ENCODE results near the gene CAMK1D. TPM values are rescaled to one million over a fixed set of nuclear protein-coding genes. Genes with fewer than 3 reads are reported as not detected.
"Not testable (repeated sequence)": the region's sequence is repeated elsewhere in the genome, so short reads cannot be mapped to it uniquely, and the experiment has no call there.

CAMK1D gene
- total and polyA plus RNA-seq, 11 donors: 1.4 to 16.0 (median 2.5) TPM

DNA sequence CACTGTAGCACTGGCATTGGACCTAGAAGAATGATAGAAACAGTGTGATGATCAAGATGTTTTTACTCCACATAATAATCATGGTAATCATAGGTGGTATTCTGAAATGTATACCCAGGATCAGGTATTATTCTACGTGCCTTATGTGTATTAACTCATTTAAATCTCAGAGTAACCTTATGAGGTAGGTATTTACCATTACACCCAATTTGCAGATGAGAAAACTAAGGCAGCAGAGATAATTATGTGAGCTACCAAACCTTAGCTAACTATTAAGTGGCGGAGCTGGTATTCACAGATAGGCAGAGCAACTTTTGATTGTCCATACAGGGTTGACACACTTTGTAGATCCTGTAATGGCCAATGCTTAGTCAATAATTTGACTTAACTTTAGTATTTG, 2.5 kb downstream of the CAMK1D start:
- intact Hi-C loops (cut with DNase I): loop anchor here in 1 of 10 donors (5.0 kb wide), 1 partner anchor 355 kb away; no protein-coding TSS in a partner anchor
- TF ChIP-seq, protein P1, sequence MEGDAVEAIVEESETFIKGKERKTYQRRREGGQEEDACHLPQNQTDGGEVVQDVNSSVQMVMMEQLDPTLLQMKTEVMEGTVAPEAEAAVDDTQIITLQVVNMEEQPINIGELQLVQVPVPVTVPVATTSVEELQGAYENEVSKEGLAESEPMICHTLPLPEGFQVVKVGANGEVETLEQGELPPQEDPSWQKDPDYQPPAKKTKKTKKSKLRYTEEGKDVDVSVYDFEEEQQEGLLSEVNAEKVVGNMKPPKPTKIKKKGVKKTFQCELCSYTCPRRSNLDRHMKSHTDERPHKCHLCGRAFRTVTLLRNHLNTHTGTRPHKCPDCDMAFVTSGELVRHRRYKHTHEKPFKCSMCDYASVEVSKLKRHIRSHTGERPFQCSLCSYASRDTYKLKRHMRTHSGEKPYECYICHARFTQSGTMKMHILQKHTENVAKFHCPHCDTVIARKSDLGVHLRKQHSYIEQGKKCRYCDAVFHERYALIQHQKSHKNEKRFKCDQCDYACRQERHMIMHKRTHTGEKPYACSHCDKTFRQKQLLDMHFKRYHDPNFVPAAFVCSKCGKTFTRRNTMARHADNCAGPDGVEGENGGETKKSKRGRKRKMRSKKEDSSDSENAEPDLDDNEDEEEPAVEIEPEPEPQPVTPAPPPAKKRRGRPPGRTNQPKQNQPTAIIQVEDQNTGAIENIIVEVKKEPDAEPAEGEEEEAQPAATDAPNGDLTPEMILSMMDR (IDR thresholded peaks at IDR 0.05): no peak
- TF ChIP-seq POLR2A (IDR thresholded peaks at IDR 0.05): no peak
- ATAC-seq: no peak
- no peaks in the 10 kb centered on the region for H3K9me3 ChIP-seq
- H3K4me3 ChIP-seq: no peak overlapping the region
- no peaks in the 10 kb centered on the region for H3K36me3 ChIP-seq
- peaks cover 0 to 7% (median 0%) of the 10 kb centered on the region in 9 donors for H3K27me3 ChIP-seq
- H3K4me1 ChIP-seq: peaks cover 0 to 34% (median 14%) of the 10 kb centered on the region in 12 donors
- WGBS, 4 donors: 52 to 97% (median 82%) methylated on average over 2 of the region's 2 CpGs
- no peak for DNase-seq
- H3K27ac ChIP-seq: no peak overlapping the region

DNA sequence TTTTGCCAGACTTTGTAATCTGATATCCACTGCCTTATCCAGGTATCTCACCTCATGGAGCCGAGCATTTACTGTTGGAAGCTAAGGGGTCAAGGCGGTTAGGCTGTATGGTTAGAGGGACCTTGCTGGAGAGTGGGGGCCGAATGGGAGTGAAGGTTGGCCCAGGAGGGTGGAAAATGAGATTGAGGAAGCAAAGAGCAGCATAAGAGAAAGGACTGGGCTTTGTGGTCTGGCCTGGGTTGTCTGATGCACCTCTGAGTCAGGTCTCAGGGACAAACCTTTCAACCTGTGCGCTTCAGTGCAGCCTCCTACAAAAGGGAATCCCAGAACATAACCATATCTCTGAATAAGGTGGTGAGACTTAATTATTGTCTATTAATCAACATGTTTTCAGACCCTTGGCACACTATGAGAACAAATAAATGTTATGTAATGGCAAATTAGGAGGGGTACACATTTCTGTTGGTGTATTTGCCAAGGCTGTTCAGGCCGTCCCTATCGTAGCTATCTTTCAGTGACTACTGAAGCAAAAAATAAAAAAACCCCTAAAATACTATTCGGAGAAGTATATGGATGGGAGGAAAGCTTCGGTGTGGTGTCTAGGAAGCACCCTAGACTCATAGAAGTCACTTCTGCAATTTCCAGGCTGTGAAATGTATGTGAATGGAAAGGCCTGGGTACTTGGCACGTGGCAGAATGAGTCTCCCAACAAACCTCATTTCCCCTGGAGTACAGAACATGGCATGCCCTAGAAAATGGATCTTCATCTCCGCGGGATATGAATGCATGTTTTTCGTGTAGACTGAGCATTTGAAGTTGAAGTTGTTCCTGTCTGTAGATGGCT, 4.3 kb downstream of the CAMK1D start:
- WGBS, 4 donors: 91 to 93% (median 92%) methylated on average over 12 of the region's 12 CpGs
- no peak for ATAC-seq

DNA sequence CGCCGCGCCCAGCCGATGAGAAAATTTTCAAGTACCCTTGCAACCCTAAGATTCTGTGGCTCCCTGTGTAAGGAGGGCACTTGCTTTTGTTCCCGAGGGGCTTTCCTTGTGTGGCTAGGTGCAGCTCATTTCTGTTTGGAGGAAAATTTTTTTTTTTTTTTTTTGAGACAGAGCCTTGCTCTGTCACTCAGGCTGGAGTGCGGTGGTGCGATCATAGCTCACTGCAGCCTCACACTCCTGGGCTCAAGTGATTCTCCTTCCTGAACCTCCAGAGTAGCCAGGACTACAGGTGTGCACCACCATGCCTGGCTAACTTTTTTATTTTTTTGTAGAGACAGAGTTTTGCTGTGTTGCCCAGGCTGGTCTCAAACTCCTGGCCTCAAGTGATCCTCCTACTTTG, 5.3 kb downstream of the CAMK1D start:
- intact Hi-C loops (cut with DNase I): loop anchor here in 1 of 10 donors (5.0 kb wide), 1 partner anchor 353 kb away; no protein-coding TSS in a partner anchor
- H3K27me3 ChIP-seq, DNase-seq, H3K36me3 ChIP-seq, ATAC-seq, H3K9me3 ChIP-seq, H3K27ac ChIP-seq, H3K4me3 ChIP-seq: not testable (repeated sequence)
- 80 to 98% (median 94%) methylated on average over 7 of the region's 7 CpGs for WGBS, 4 donors
- peaks cover 0 to 25% (median 12%) of the 10 kb centered on the region in 12 donors for H3K4me1 ChIP-seq

More for the DNA sequence above, 4.3 kb downstream of the CAMK1D start:
- no peak overlapping the region for H3K27ac ChIP-seq
- intact Hi-C loops (cut with DNase I): loop anchor here in 1 of 10 donors (5.0 kb wide), 1 partner anchor 354 kb away; no protein-coding TSS in a partner anchor
- no peaks in the 10 kb centered on the region for H3K9me3 ChIP-seq
- H3K4me1 ChIP-seq: peaks cover 0 to 23% (median 11%) of the 10 kb centered on the region in 12 donors
- DNase-seq: no peak
- peaks cover 0 to 7% (median 0%) of the 10 kb centered on the region in 9 donors for H3K27me3 ChIP-seq
- H3K4me3 ChIP-seq: no peak overlapping the region
- TF ChIP-seq, protein P1 (IDR thresholded peaks at IDR 0.05): no peak
- TF ChIP-seq POLR2A (IDR thresholded peaks at IDR 0.05): no peak
- no peaks in the 10 kb centered on the region for H3K36me3 ChIP-seq

DNA sequence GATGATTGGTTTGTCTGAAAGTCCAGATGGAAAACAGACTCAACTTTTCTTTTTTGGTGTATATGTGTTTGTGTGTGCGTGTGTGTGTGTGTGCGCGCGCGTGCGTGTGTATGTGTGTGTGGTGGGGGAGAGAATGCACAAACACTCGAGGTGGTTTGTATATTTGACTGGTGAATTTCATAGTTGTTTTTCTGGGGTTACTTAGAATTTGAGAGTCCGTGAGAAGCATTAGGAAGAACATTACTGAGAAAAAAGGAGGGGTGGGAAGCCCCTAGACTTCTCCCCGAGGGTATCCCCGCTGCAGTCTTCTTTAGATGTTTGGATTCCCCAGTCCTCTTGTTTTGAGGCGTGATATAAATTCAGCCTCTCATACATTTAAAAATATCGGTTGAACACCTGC, 6.0 kb downstream of the CAMK1D start:
- intact Hi-C loops (cut with DNase I): no loop called here
- Histone ChIP-seq H3K36me3 (no peaks in the 10 kb centered on the region), H3K27ac (no peak overlapping the region), H3K4me3 (no peak overlapping the region), H3K9me3 (no peaks in the 10 kb centered on the region), H3K27me3 (no peaks in the 10 kb centered on the region), H3K4me1 (peaks cover 0 to 27% (median 6%) of the 10 kb centered on the region in 12 donors)
- DNase-seq (no peak), ATAC-seq (no peak)
- TF ChIP-seq, protein P1 (IDR thresholded peaks at IDR 0.05): no peak
- TF ChIP-seq POLR2A (IDR thresholded peaks at IDR 0.05): no peak
- 91 to 94% (median 93%) methylated on average over 12 of the region's 12 CpGs for WGBS, 4 donors

Data from heart left ventricle (tissue), 16 donors.